ENCODE data around the gene UTP25. TPM values are rescaled to one million over a fixed set of nuclear protein-coding genes. Genes with fewer than 3 reads are reported as not detected.

UTP25 gene
- total and polyA plus RNA-seq, 2 donors (not counting 3 experiments of a cell fraction or from before 2014, with no cell fraction given), result 6.6 to 11.7 TPM

DNA sequence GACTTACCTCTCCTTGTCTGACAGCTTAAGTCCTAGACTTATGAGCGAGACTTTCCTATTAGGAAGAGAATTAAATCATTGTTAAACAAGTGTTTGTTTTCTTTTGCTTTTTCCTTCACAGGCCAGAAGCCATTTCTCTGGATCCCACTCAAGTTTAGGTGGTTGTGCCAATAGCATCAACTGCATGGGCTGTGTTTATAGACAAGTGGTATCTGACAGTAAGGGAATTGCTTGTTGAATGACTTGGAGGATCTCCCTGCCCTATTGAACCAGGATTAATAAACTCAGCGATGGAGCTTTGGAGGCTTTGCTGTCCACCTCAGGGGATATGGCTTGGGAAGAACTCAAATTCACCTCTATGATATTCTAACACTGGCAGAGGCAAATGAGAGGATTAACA lies 43.7 kb downstream of the UTP25 start:
- Histone ChIP-seq H4K20me1 (replicated peaks; ENCODE audit: control insufficient read depth, extremely low read depth, insufficient read depth, low read length) (no peaks in the 10 kb centered on the region), H3K4me3 (replicated peaks in 1 of 3; ENCODE audit: insufficient read depth in 1 of 3, low read depth in 1 of 3, low read length in 3 of 3) (no peak overlapping the region), H3K9me1 (replicated peaks; ENCODE audit: control insufficient read depth, extremely low read depth, insufficient read depth, low read length) (no peaks in the 10 kb centered on the region), H3K4me2 (ENCODE audit: insufficient read depth, low read length) (no peak overlapping the region), H2AFZ (ENCODE audit: low read depth, low read length) (no peak overlapping the region), H3K9ac (replicated peaks; ENCODE audit: extremely low read depth, insufficient read depth, low read length) (no peak overlapping the region), H3K27me3 (ENCODE audit: control insufficient read depth in 2 of 2, insufficient read depth in 2 of 2, low read length in 2 of 2) (peaks cover 2 to 9% of the 10 kb centered on the region in 2 experiments), H3K4me1 (ENCODE audit: control insufficient read depth, extremely low read depth, insufficient read depth, low read length) (peaks cover 13% of the 10 kb centered on the region), H3K36me3 (ENCODE audit: control insufficient read depth in 2 of 2, extremely low read depth in 1 of 2, insufficient read depth in 2 of 2, low read length in 2 of 2) (no peaks in the 10 kb centered on the region), H3K9me3 (replicated peaks; ENCODE audit: control insufficient read depth, insufficient read depth, low read length) (no peaks in the 10 kb centered on the region), H3K27ac (ENCODE audit: insufficient read depth, low read depth, low read length) (no peak overlapping the region), H3K79me2 (ENCODE audit: control insufficient read depth, insufficient read depth, low read length) (no peaks in the 10 kb centered on the region)
- ChIA-PET POLR2A (no interaction called here), CTCF (interaction anchor here (1.0 to 1.2 kb wide), 2 partner anchors 11 to 26 kb away, joined by 3 to 5 read pairs; no protein-coding TSS in a partner anchor)
- dilution Hi-C loops (cut with MboI; ENCODE audit: extremely low pct_ligation_motif_present, low sequenced_read_pairs), result no loop called here
- BruUV-seq (replicated peaks), result no TSS peak
- TF ChIP-seq, protein P1, sequence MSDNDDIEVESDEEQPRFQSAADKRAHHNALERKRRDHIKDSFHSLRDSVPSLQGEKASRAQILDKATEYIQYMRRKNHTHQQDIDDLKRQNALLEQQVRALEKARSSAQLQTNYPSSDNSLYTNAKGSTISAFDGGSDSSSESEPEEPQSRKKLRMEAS (IDR thresholded peaks at IDR 0.05; ENCODE audit: insufficient read depth, insufficient read length), result no peak
- TF ChIP-seq JUN (IDR thresholded peaks at IDR 0.05; ENCODE audit: borderline replicate concordance, insufficient read depth, insufficient read length, low read depth) (no peak), GATA2 (IDR thresholded peaks at IDR 0.05; ENCODE audit: insufficient read depth, insufficient read length, low read depth, low read length) (no peak), POLR2AphosphoS5 (IDR thresholded peaks at IDR 0.05; ENCODE audit: insufficient read depth, low read depth, low read length) (no peak), EZH2 (IDR thresholded peaks at IDR 0.05; ENCODE audit: borderline replicate concordance, low read depth, low read length, severe bottlenecking) (no peak), MYC (IDR thresholded peaks at IDR 0.05; ENCODE audit: low read depth, low read length) (no peak), FOS (IDR thresholded peaks at IDR 0.05; ENCODE audit: borderline replicate concordance, insufficient read depth, low read length) (no peak), POLR2A (IDR thresholded peaks at IDR 0.05; ENCODE audit: low read depth, low read length) (no peak)
- TF ChIP-seq, protein P2, sequence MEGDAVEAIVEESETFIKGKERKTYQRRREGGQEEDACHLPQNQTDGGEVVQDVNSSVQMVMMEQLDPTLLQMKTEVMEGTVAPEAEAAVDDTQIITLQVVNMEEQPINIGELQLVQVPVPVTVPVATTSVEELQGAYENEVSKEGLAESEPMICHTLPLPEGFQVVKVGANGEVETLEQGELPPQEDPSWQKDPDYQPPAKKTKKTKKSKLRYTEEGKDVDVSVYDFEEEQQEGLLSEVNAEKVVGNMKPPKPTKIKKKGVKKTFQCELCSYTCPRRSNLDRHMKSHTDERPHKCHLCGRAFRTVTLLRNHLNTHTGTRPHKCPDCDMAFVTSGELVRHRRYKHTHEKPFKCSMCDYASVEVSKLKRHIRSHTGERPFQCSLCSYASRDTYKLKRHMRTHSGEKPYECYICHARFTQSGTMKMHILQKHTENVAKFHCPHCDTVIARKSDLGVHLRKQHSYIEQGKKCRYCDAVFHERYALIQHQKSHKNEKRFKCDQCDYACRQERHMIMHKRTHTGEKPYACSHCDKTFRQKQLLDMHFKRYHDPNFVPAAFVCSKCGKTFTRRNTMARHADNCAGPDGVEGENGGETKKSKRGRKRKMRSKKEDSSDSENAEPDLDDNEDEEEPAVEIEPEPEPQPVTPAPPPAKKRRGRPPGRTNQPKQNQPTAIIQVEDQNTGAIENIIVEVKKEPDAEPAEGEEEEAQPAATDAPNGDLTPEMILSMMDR (IDR thresholded peaks at IDR 0.05; ENCODE audit: extremely low read depth in 1 of 2, insufficient read depth in 1 of 2, low read depth in 1 of 2, low read length in 2 of 2), result no peak
- intact Hi-C loops (cut with micrococcal nuclease), result no loop called here
- no peak for FAIRE-seq
- DNase-seq (ENCODE audit: low read depth, low spot score), result no peak

Measured in endothelial cell of umbilical vein (primary cell).